Transverse colon (tissue), 4 donors: ENCODE results near the gene LRRC2.

ENCODE experiments used
- POLR2A ChIP-seq: fragments of 450-650 bp; IDR thresholded peaks from one replicate; pipeline ENCODE4 v1.6.1; 2016; ENCODE audit warnings: antibody characterized with exemption, mild to moderate bottlenecking, moderate library complexity
- POLR2AphosphoS5 ChIP-seq, 3 donors: sonication (generic); formaldehyde crosslinking; IDR thresholded peaks; one replicate each; pipeline ENCODE4 v1.6.1; 2016; ENCODE audit warnings: antibody characterized with exemption in 3 of 3
- TF ChIP-seq, protein P1 (sequence below), 5 experiments: fragments of 200-600 bp in 3 of 5; fragments of 450-650 bp in 2 of 5; sonication (generic) in 3 of 5; IDR thresholded peaks; 1 replicate in 2 of 5; 2 replicates in 3 of 5; pipeline ENCODE4 v1.5.1; 2016 to 2017; ENCODE audit warnings: antibody characterized with exemption in 5 of 5, inconsistent platforms in 3 of 5, mild to moderate bottlenecking in 2 of 5, moderate library complexity in 1 of 5

DNA sequence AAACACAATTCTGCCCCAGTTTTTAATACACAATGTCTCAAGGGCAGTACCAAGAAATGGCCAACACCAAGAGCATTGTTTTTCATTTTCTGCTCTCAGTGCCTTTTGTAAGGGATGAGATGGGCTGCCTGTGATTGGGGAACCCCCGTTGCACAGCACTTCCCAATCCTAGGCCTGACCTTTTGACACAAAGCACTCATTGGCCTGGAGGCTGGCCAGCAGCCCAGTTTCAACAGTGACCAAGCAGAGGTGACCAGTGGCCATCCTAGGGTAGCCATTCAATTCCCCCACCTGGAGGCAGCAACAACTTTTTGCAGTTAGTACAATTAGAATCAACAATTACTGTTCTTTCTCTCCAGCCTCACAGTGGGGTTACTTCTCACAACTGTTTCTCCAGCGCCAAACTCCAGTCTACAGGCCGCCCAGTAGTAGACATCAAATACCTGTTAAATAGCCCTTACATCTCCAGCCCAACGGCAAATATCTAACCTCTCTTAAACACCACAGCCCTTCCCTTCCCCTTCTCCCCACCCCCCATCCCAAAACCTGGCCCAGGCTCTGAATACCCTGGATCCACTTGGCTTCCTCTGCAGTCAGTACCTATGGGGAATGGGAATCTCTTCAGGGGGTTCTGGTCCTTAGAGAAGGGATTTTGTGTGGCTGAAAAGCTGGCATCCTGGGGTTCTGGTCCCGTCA lies 8.9 kb upstream of the LRRC2 start:
- TF ChIP-seq, protein P1, sequence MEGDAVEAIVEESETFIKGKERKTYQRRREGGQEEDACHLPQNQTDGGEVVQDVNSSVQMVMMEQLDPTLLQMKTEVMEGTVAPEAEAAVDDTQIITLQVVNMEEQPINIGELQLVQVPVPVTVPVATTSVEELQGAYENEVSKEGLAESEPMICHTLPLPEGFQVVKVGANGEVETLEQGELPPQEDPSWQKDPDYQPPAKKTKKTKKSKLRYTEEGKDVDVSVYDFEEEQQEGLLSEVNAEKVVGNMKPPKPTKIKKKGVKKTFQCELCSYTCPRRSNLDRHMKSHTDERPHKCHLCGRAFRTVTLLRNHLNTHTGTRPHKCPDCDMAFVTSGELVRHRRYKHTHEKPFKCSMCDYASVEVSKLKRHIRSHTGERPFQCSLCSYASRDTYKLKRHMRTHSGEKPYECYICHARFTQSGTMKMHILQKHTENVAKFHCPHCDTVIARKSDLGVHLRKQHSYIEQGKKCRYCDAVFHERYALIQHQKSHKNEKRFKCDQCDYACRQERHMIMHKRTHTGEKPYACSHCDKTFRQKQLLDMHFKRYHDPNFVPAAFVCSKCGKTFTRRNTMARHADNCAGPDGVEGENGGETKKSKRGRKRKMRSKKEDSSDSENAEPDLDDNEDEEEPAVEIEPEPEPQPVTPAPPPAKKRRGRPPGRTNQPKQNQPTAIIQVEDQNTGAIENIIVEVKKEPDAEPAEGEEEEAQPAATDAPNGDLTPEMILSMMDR (IDR thresholded peaks at IDR 0.05), result no peak
- TF ChIP-seq POLR2AphosphoS5 (IDR thresholded peaks at IDR 0.05) (no peak), POLR2A (no peak)
